GM19043 (cell line): ENCODE data around the gene SIRT2.
"Not testable (repeated sequence)": the region's sequence is repeated elsewhere in the genome, so short reads cannot be mapped to it uniquely, and the experiment has no call there.

Experiments used
- ATAC-seq: cut with Tn5 transposase; IDR thresholded peaks from one replicate; pipeline ENCODE4 v1.9.1; 2021; ENCODE audit warnings: low read depth; ENCODE audit not compliant: unreplicated experiment

SIRT2 gene

GRCh38 chr19:38869836-38870607 lies 29.4 kb downstream of the SIRT2 start:
- ATAC-seq, result peak; percentile 49

GRCh38 chr19:38869160-38869835 lies 30.1 kb downstream of the SIRT2 start:
- no peak for ATAC-seq

- no peak for ATAC-seq
Observed at GRCh38 chr19:38868551-38868950, 30.9 kb downstream of the SIRT2 start.

- ATAC-seq, result no peak
Observed at GRCh38 chr19:38867171-38867780, 32.1 kb downstream of the SIRT2 start.

- ATAC-seq, result no peak
Observed at GRCh38 chr19:38862321-38863059, 36.9 kb downstream of the SIRT2 start.

GRCh38 chr19:38861368-38861767 lies 38.0 kb downstream of the SIRT2 start:
- ATAC-seq, result no peak

- ATAC-seq, result not testable (repeated sequence)
Observed at GRCh38 chr19:38859631-38860204, 39.7 kb downstream of the SIRT2 start.

GRCh38 chr19:38856813-38857212 lies 42.6 kb downstream of the SIRT2 start:
- no peak for ATAC-seq

GRCh38 chr19:38855751-38856150 lies 43.7 kb downstream of the SIRT2 start:
- ATAC-seq, result not testable (repeated sequence)

GRCh38 chr19:38854961-38855360 lies 44.5 kb downstream of the SIRT2 start:
- ATAC-seq, result not testable (repeated sequence)

- ATAC-seq, result no peak
Observed at GRCh38 chr19:38853214-38853613, 46.2 kb downstream of the SIRT2 start.

- ATAC-seq, result no peak
Observed at GRCh38 chr19:38852231-38853044, 47.0 kb downstream of the SIRT2 start.

- ATAC-seq, result no peak
Observed at GRCh38 chr19:38851622-38852230, 47.7 kb downstream of the SIRT2 start.

- ATAC-seq, result no peak
Observed at GRCh38 chr19:38850976-38851621, 48.3 kb downstream of the SIRT2 start.

GRCh38 chr19:38850436-38850975 lies 48.9 kb downstream of the SIRT2 start:
- ATAC-seq, result peak; percentile 69

GRCh38 chr19:38849860-38850435 lies 49.5 kb downstream of the SIRT2 start, which contains the start of gene HNRNPL:
HNRNPL (minus strand) TSS chr19:38849986; CDS start chr19:38849966, 20 bp downstream.
- ATAC-seq, result peak; percentile 45

GRCh38 chr19:38849147-38849859 lies 50.1 kb downstream of the SIRT2 start:
- no peak for ATAC-seq
